Endothelial cell of umbilical vein (primary cell): ENCODE results near the gene CACHD1. TPM values are rescaled to one million over a fixed set of nuclear protein-coding genes. Genes with fewer than 3 reads are reported as not detected.

Experiments
- BruUV-seq: library from RNA; stranded (reverse); fragments of 400-500 nt; replicated peaks from 2 replicates; lab custom pipeline; 2021; lab: Mats Ljungman, UMichigan
- CTCF ChIA-PET: fragments of 300-600, 350-600 bp; sonication (Branson Sonifier 250); formaldehyde crosslinking; loops from one replicate; lab custom pipeline; 2021; ENCODE audit warnings: antibody characterized with exemption, inconsistent platforms; lab: Charles Lee
- POLR2A ChIA-PET: fragments of 300-600, 350-600 bp; sonication (Branson Sonifier 250); formaldehyde crosslinking; loops from one replicate; lab custom pipeline; 2021; ENCODE audit warnings: antibody characterized with exemption, inconsistent platforms; lab: Charles Lee
- DNase-seq: peaks from one replicate; pipeline ENCODE4 v3.0.0-alpha.2; 2011; ENCODE audit warnings: low read depth, low spot score
- FAIRE-seq: peaks from 2 replicates; lab custom pipeline; 2011; peaks lifted over from hg19 to GRCh38; lab: Jason Lieb, UNC
- H2AFZ ChIP-seq: 2 replicates; pipeline ENCODE4 v1.6.0; 2012; ENCODE audit warnings: low read depth, low read length, control low read depth, inconsistent platforms
- H3K27ac ChIP-seq: 2 replicates; pipeline ENCODE4 v1.5.1; 2011; ENCODE audit warnings: low read depth, mild to moderate bottlenecking, control low read depth, low read length, moderate library complexity; ENCODE audit not compliant: insufficient read depth
- H3K27me3 ChIP-seq, 2 experiments: 2 replicates each; pipeline versions ENCODE4 v1.6.0 to v1.6.1; 2011; ENCODE audit warnings: low read length in 2 of 2, mixed read lengths in 1 of 2; ENCODE audit not compliant: control insufficient read depth in 2 of 2, insufficient read depth in 2 of 2
- H3K36me3 ChIP-seq, 2 experiments: 2 replicates in 1 of 2; 3 replicates in 1 of 2; pipeline ENCODE4 v1.5.1; 2011; ENCODE audit warnings: low read length in 2 of 2, mild to moderate bottlenecking in 1 of 2, moderate library complexity in 1 of 2; ENCODE audit not compliant: control insufficient read depth in 2 of 2, insufficient read depth in 2 of 2; ENCODE audit errors: extremely low read depth in 1 of 2
- H3K4me1 ChIP-seq: 3 replicates; pipeline ENCODE4 v1.5.1; 2011; ENCODE audit warnings: mild to moderate bottlenecking, low read length; ENCODE audit not compliant: control insufficient read depth, insufficient read depth; ENCODE audit errors: extremely low read depth
- H3K4me2 ChIP-seq: 2 replicates; pipeline ENCODE4 v1.6.1; 2011; ENCODE audit warnings: low read length, control low read depth, mixed read lengths; ENCODE audit not compliant: insufficient read depth
- H3K4me3 ChIP-seq, 3 experiments: fragments of 200-600 bp in 1 of 3; sonication (generic), shearing (Covaris generic) in 1 of 3; replicated peaks in 1 of 3; 2 replicates each; pipeline ENCODE4 v1.5.1; 2011 to 2016; ENCODE audit warnings: control low read depth in 3 of 3, low read length in 3 of 3, mild to moderate bottlenecking in 2 of 3, inconsistent platforms in 1 of 3, low read depth in 1 of 3, moderate library complexity in 1 of 3; ENCODE audit not compliant: insufficient read depth in 1 of 3
- H3K79me2 ChIP-seq: 2 replicates; pipeline ENCODE4 v1.6.0; 2012; ENCODE audit warnings: low read length, inconsistent platforms; ENCODE audit not compliant: control insufficient read depth, insufficient read depth
- H3K9ac ChIP-seq: replicated peaks from 2 replicates; pipeline ENCODE3; 2011; ENCODE audit warnings: low read length, control low read depth; ENCODE audit not compliant: insufficient read depth; ENCODE audit errors: extremely low read depth
- H3K9me1 ChIP-seq: replicated peaks from 3 replicates; pipeline ENCODE4 v1.6.0; 2011; ENCODE audit warnings: mild to moderate bottlenecking, low read length; ENCODE audit not compliant: control insufficient read depth, insufficient read depth; ENCODE audit errors: extremely low read depth
- H3K9me3 ChIP-seq: replicated peaks from 2 replicates; pipeline ENCODE4 v1.5.1; 2012; ENCODE audit warnings: low read length, inconsistent platforms; ENCODE audit not compliant: control insufficient read depth, insufficient read depth
- H4K20me1 ChIP-seq: replicated peaks from 2 replicates; pipeline ENCODE3; 2011; ENCODE audit warnings: mild to moderate bottlenecking, low read length; ENCODE audit not compliant: control insufficient read depth, insufficient read depth; ENCODE audit errors: extremely low read depth
- EZH2 ChIP-seq: IDR thresholded peaks from 2 replicates; pipeline ENCODE4 v1.6.1; 2012; ENCODE audit warnings: borderline replicate concordance, low read depth, mild to moderate bottlenecking, moderate library complexity, low read length, inconsistent platforms; ENCODE audit not compliant: severe bottlenecking
- FOS ChIP-seq: IDR thresholded peaks from 2 replicates; pipeline ENCODE4 v1.6.1; 2011; ENCODE audit warnings: mild to moderate bottlenecking, low read length, moderate library complexity, borderline replicate concordance; ENCODE audit not compliant: insufficient read depth
- GATA2 ChIP-seq: IDR thresholded peaks from 2 replicates; pipeline ENCODE4 v1.7.0; 2011; ENCODE audit warnings: low read depth, mild to moderate bottlenecking, moderate library complexity, mixed read lengths, low read length; ENCODE audit not compliant: insufficient read length, insufficient read depth
- JUN ChIP-seq: IDR thresholded peaks from 2 replicates; pipeline ENCODE4 v1.6.1; 2011; ENCODE audit warnings: borderline replicate concordance, low read depth; ENCODE audit not compliant: insufficient read length, insufficient read depth
- MYC ChIP-seq: IDR thresholded peaks from one replicate; pipeline ENCODE4 v1.6.1; 2011; ENCODE audit warnings: mild to moderate bottlenecking, low read depth, low read length
- POLR2A ChIP-seq: IDR thresholded peaks from 2 replicates; pipeline ENCODE4 v1.6.1; 2012; ENCODE audit warnings: low read depth, mild to moderate bottlenecking, control low read depth, low read length
- POLR2AphosphoS5 ChIP-seq: IDR thresholded peaks from 2 replicates; pipeline ENCODE4 v1.6.1; 2012; ENCODE audit warnings: low read depth, mild to moderate bottlenecking, control low read depth, low read length, moderate library complexity; ENCODE audit not compliant: insufficient read depth
- dilution Hi-C: fragments of 300-500 bp; cut with MboI; formaldehyde crosslinking; loops from one replicate; pipeline ENCODE4 v1.15.0; 2019; ENCODE audit warnings: low sequenced_read_pairs; ENCODE audit not compliant: extremely low pct_ligation_motif_present
- intact Hi-C: fragments of 100-400 bp; cut with micrococcal nuclease; formaldehyde crosslinking; loops from one replicate; pipeline ENCODE4 v1.10.0; 2022
- polyA plus RNA-seq, 4 experiments: library from polyadenylated mRNA; depleted of rRNA in 3 of 4; stranded (reverse) in 3 of 4; unstranded in 1 of 4; fragments of >200 nt; gene quantifications; 2 replicates each; pipeline versions ENCODE4 v1.2.1 to v1.2.3, GENCODE V29; 2011 to 2012; ENCODE audit warnings: missing spikeins in 1 of 4
- total RNA-seq: library from RNA; stranded (reverse); gene quantifications from 2 replicates; pipeline ENCODE4 v1.2.3, GENCODE V29; 2021
- TF ChIP-seq, protein P1 (sequence below): IDR thresholded peaks from 2 replicates; pipeline ENCODE4 v1.6.1; 2011; ENCODE audit not compliant: insufficient read depth, insufficient read length
- TF ChIP-seq, protein P2 (sequence below), 2 donors: IDR thresholded peaks; 1 replicate in 1 of 2; 2 replicates in 1 of 2; pipeline ENCODE4 v1.5.1; 2011; ENCODE audit warnings: low read length in 2 of 2, mild to moderate bottlenecking in 2 of 2, moderate library complexity in 2 of 2, control low read depth in 1 of 2, inconsistent platforms in 1 of 2, low read depth in 1 of 2; ENCODE audit not compliant: insufficient read depth in 1 of 2; ENCODE audit errors: extremely low read depth in 1 of 2

The CACHD1 gene
- total and polyA plus RNA-seq, 2 donors (not counting 3 experiments of a cell fraction or from before 2014, with no cell fraction given) = 3.6 to 9.3 TPM

DNA sequence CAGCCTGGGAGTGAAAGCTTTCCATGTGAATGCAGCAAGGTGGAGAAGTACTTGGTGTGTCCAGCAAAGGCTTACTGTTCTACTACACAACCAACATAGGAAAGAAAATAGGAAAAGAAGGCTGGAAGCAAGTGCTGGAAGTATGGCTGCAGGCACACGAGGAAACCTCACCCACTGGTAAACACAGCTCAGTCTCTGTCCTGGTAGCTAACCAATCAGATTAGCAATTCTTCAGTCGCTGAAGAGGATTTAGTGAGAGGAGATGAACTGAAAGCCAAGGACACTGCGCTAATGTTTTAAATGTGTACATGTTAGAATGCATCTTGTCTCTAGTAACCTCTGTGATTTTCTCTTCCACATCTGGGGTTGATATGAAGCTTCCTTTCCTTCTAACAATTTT is 36.2 kb upstream of the CACHD1 start:
- H3K36me3 ChIP-seq = no peaks in the 10 kb centered on the region
- no peaks in the 10 kb centered on the region for H4K20me1 ChIP-seq
- H2AFZ ChIP-seq = no peak overlapping the region
- no peak for DNase-seq
- H3K4me1 ChIP-seq = no peaks in the 10 kb centered on the region
- no peak overlapping the region for H3K4me2 ChIP-seq
- no peak overlapping the region for H3K4me3 ChIP-seq
- H3K79me2 ChIP-seq = no peaks in the 10 kb centered on the region
- H3K9ac ChIP-seq = no peak overlapping the region
- dilution Hi-C loops (no loop called here), intact Hi-C loops (no loop called here)
- CTCF ChIA-PET = no interaction called here
- TF ChIP-seq POLR2AphosphoS5 (no peak), POLR2A (no peak)
- H3K27ac ChIP-seq = no peak overlapping the region
- BruUV-seq = no TSS peak
- no peaks in the 10 kb centered on the region for H3K9me1 ChIP-seq
- POLR2A ChIA-PET = no interaction called here
- H3K27me3 ChIP-seq = peaks cover 0 to 1% of the 10 kb centered on the region in 2 experiments
- H3K9me3 ChIP-seq = no peaks in the 10 kb centered on the region
- no peak for FAIRE-seq

DNA sequence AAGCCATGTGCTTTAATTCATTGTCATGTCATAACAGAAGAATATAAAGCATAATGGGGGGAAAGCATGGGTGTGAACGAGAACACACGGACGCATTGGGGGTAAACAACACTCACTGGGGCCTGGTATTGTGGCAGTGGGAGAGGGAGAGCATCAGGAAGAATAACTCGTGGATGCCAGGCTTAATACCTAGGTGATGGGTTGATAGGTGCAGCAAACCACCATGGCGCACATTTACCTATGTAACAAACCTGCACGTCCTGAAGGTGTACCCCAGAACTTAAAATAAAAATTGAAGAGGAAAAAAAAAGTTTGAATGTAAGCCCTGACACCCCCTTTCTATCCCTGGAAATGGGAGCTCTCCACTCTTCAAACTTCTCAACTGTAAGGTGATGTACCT is 34.9 kb upstream of the CACHD1 start:
- TF ChIP-seq, protein P1, sequence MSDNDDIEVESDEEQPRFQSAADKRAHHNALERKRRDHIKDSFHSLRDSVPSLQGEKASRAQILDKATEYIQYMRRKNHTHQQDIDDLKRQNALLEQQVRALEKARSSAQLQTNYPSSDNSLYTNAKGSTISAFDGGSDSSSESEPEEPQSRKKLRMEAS = no peak
- TF ChIP-seq GATA2 (no peak), POLR2A (no peak), POLR2AphosphoS5 (no peak), EZH2 (no peak), JUN (no peak), FOS (no peak), MYC (no peak)
- TF ChIP-seq, protein P2, sequence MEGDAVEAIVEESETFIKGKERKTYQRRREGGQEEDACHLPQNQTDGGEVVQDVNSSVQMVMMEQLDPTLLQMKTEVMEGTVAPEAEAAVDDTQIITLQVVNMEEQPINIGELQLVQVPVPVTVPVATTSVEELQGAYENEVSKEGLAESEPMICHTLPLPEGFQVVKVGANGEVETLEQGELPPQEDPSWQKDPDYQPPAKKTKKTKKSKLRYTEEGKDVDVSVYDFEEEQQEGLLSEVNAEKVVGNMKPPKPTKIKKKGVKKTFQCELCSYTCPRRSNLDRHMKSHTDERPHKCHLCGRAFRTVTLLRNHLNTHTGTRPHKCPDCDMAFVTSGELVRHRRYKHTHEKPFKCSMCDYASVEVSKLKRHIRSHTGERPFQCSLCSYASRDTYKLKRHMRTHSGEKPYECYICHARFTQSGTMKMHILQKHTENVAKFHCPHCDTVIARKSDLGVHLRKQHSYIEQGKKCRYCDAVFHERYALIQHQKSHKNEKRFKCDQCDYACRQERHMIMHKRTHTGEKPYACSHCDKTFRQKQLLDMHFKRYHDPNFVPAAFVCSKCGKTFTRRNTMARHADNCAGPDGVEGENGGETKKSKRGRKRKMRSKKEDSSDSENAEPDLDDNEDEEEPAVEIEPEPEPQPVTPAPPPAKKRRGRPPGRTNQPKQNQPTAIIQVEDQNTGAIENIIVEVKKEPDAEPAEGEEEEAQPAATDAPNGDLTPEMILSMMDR (IDR thresholded peaks at IDR 0.05; ENCODE audit: extremely low read depth in 1 of 2, insufficient read depth in 1 of 2, low read depth in 1 of 2, low read length in 2 of 2) = no peak

More for the DNA sequence above, 34.9 kb upstream of the CACHD1 start:
- intact Hi-C loops = no loop called here
- ChIA-PET POLR2A (no interaction called here), CTCF (no interaction called here)
- no peaks in the 10 kb centered on the region for H3K9me1 ChIP-seq
- H3K4me1 ChIP-seq = no peaks in the 10 kb centered on the region
- no TSS peak for BruUV-seq
- DNase-seq (no peak), FAIRE-seq (no peak)
- H3K79me2 ChIP-seq = no peaks in the 10 kb centered on the region
- no peak overlapping the region for H2AFZ ChIP-seq
- H3K4me3 ChIP-seq = no peak overlapping the region
- H3K27me3 ChIP-seq = peaks cover 0 to 1% of the 10 kb centered on the region in 2 experiments
- H3K9ac ChIP-seq = no peak overlapping the region
- no peaks in the 10 kb centered on the region for H4K20me1 ChIP-seq
- no peak overlapping the region for H3K4me2 ChIP-seq
- dilution Hi-C loops = no loop called here
- no peaks in the 10 kb centered on the region for H3K9me3 ChIP-seq
- no peaks in the 10 kb centered on the region for H3K36me3 ChIP-seq
- no peak overlapping the region for H3K27ac ChIP-seq
